Measurements from ENCODE around the gene B3GNT8. TPM values are rescaled to one million over a fixed set of nuclear protein-coding genes. Genes with fewer than 3 reads are reported as not detected.

The B3GNT8 gene
- total and polyA plus RNA-seq, 2 donors (not counting 1 experiment from before 2014, with no cell fraction given) = 0.27 TPM; not detected in 1

- H4K20me1 ChIP-seq (ENCODE audit: control insufficient read depth, insufficient read depth, low read length, poor library complexity, severe bottlenecking) = no peaks in the 10 kb centered on the region
- intact Hi-C loops (cut with micrococcal nuclease) = no loop called here
- POLR2A ChIA-PET = no interaction called here
- no peak for TF ChIP-seq EZH2 (IDR thresholded peaks at IDR 0.05; ENCODE audit: borderline replicate concordance, insufficient read depth, low read depth, low read length, poor library complexity, severe bottlenecking)
- TF ChIP-seq, protein P1, sequence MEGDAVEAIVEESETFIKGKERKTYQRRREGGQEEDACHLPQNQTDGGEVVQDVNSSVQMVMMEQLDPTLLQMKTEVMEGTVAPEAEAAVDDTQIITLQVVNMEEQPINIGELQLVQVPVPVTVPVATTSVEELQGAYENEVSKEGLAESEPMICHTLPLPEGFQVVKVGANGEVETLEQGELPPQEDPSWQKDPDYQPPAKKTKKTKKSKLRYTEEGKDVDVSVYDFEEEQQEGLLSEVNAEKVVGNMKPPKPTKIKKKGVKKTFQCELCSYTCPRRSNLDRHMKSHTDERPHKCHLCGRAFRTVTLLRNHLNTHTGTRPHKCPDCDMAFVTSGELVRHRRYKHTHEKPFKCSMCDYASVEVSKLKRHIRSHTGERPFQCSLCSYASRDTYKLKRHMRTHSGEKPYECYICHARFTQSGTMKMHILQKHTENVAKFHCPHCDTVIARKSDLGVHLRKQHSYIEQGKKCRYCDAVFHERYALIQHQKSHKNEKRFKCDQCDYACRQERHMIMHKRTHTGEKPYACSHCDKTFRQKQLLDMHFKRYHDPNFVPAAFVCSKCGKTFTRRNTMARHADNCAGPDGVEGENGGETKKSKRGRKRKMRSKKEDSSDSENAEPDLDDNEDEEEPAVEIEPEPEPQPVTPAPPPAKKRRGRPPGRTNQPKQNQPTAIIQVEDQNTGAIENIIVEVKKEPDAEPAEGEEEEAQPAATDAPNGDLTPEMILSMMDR (IDR thresholded peaks at IDR 0.05) = no peak
- Mint-ChIP-seq H3K9me3 (ENCODE audit: insufficient read depth) (no peaks in the 10 kb centered on the region), H3K4me3 (no peak overlapping the region), H3K4me1 (peaks cover 13% of the 10 kb centered on the region), H3K27ac (peak overlapping the region; percentile 26), H3K27me3 (no peaks in the 10 kb centered on the region)
- peak overlapping the region; percentile 69 for H3K4me2 ChIP-seq (replicated peaks; ENCODE audit: low read depth, low read length, poor library complexity, severe bottlenecking)
- no peaks in the 10 kb centered on the region for H3K79me2 ChIP-seq (ENCODE audit: control insufficient read depth, insufficient read depth, low read length)
- H3K4me3 ChIP-seq (ENCODE audit: control extremely low read depth in 1 of 5, extremely low read depth in 1 of 5, insufficient read depth in 1 of 5, low read depth in 2 of 5, low read length in 4 of 5) = no peak overlapping the region
- H3K36me3 ChIP-seq (replicated peaks in 1 of 2; ENCODE audit: control extremely low read depth in 1 of 2, control insufficient read depth in 1 of 2, extremely low read depth in 1 of 2, insufficient read depth in 2 of 2, low read length in 1 of 2) = peaks cover 0 to 50% of the 10 kb centered on the region in 2 experiments
- H3K4me1 ChIP-seq (ENCODE audit: control insufficient read depth in 2 of 2, insufficient read depth in 2 of 2, low read length in 2 of 2) = peaks cover 12 to 15% of the 10 kb centered on the region in 2 donors
- H3K9me3 ChIP-seq (ENCODE audit: control extremely low read depth in 1 of 3, control insufficient read depth in 2 of 3, insufficient read depth in 1 of 3, low read length in 2 of 3) = no peaks in the 10 kb centered on the region
- H3K9ac ChIP-seq (ENCODE audit: low read length) = peak overlapping the region; percentile 19
- DNase-seq (no peak), ATAC-seq (ENCODE audit: low read depth) (no peak)
- WGBS (ENCODE audit: insufficient coverage) = no CpG with 5 or more reads among the region's 1 CpG
- CTCF ChIA-PET = interaction anchor here (0.6 to 2.1 kb wide), 3 partner anchors 21 to 849 kb away, joined by 3 to 4 read pairs (median 3); no protein-coding TSS in a partner anchor
- peak overlapping the region in 1 of 2 donors; percentile 36 for H3K27ac ChIP-seq (ENCODE audit: low read length in 2 of 2)
- no peaks in the 10 kb centered on the region for H3K27me3 ChIP-seq (replicated peaks in 1 of 4; ENCODE audit: control extremely low read depth in 1 of 4, control insufficient read depth in 3 of 4, insufficient read depth in 4 of 4, low read length in 3 of 4)
- H2AFZ ChIP-seq (ENCODE audit: insufficient read depth, low read depth, low read length, poor library complexity, severe bottlenecking) = peak overlapping the region; percentile 71
These were observed 1.3 kb upstream of the B3GNT8 start for GRCh38 chr19:41428481-41428859.

DNA sequence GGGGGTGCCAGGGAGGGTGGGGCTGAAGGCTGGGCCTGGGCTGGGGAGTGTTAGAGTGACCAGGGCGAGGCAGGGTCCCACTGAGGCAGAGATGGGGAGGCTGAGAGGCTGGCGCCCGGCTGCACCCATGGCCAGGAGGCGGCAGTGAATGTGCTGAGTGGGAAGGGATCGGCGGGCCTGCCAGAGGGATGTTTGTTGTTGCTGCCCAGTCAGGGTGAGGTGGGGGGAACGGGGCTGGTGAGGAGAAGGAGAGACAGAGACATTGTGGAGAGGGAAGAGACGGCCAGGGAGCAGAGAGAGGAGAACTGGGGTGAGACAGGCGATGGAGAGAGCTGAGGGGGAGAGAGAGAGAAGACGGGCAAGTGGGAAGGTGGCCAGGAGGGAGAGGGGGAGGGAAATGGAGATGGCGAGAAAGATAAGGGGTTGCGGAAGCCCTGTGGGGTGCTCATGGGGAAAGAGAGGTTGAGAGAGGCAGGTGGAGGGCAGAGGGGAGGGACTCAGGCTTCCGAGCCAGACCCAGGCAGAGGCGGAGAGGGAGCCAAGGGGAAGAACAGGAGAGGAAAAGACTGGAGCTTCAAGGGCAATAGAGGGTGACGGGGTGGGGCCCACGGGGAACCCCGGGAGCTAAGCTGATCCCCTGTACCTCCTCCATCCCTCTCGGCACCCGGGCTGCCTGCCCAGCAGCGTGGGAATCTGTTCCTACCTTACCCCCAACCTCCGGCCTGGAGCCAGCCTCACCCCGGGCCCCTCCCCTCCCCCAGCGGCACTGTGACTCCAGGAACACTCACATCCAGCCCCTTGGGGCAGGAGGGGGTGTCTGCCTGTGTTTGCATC, 690 bp upstream of the B3GNT8 start:
- peak; percentile 32 for ATAC-seq (ENCODE audit: low read depth)
- H3K27me3 Mint-ChIP-seq = no peaks in the 10 kb centered on the region
- no peak for DNase-seq
- peak overlapping the region; percentile 57 for H3K27ac Mint-ChIP-seq
- ChIA-PET POLR2A (no interaction called here), CTCF (interaction anchor here (0.6 to 2.1 kb wide), 2 partner anchors 21 to 848 kb away, joined by 3 to 4 read pairs; no protein-coding TSS in a partner anchor)
- H3K4me1 Mint-ChIP-seq = peaks cover 13% of the 10 kb centered on the region
- no peaks in the 10 kb centered on the region for H3K79me2 ChIP-seq (ENCODE audit: control insufficient read depth, insufficient read depth, low read length)
- H3K9me3 Mint-ChIP-seq (ENCODE audit: insufficient read depth) = no peaks in the 10 kb centered on the region
- H3K9ac ChIP-seq (ENCODE audit: low read length) = peak overlapping the region; percentile 19
- H3K4me3 ChIP-seq (ENCODE audit: control extremely low read depth in 1 of 5, extremely low read depth in 1 of 5, insufficient read depth in 1 of 5, low read depth in 2 of 5, low read length in 4 of 5) = no peak overlapping the region
- H3K27ac ChIP-seq (ENCODE audit: low read length in 2 of 2) = peak overlapping the region in 1 of 2 donors; percentile 36
- WGBS (ENCODE audit: insufficient coverage) = 21% methylated on average over 14 of the region's 23 CpGs
- peak overlapping the region; percentile 69 for H3K4me2 ChIP-seq (replicated peaks; ENCODE audit: low read depth, low read length, poor library complexity, severe bottlenecking)
- H2AFZ ChIP-seq (ENCODE audit: insufficient read depth, low read depth, low read length, poor library complexity, severe bottlenecking) = peak overlapping the region; percentile 71
- peaks cover 12 to 15% of the 10 kb centered on the region in 2 donors for H3K4me1 ChIP-seq (ENCODE audit: control insufficient read depth in 2 of 2, insufficient read depth in 2 of 2, low read length in 2 of 2)
- no peaks in the 10 kb centered on the region for H4K20me1 ChIP-seq (ENCODE audit: control insufficient read depth, insufficient read depth, low read length, poor library complexity, severe bottlenecking)
- H3K36me3 ChIP-seq (replicated peaks in 1 of 2; ENCODE audit: control extremely low read depth in 1 of 2, control insufficient read depth in 1 of 2, extremely low read depth in 1 of 2, insufficient read depth in 2 of 2, low read length in 1 of 2) = peaks cover 0 to 48% of the 10 kb centered on the region in 2 experiments
- H3K4me3 Mint-ChIP-seq = peak overlapping the region; percentile 40
- intact Hi-C loops (cut with micrococcal nuclease) = no loop called here
- TF ChIP-seq, protein P1 (IDR thresholded peaks at IDR 0.05) = no peak
- no peak for TF ChIP-seq EZH2 (IDR thresholded peaks at IDR 0.05; ENCODE audit: borderline replicate concordance, insufficient read depth, low read depth, low read length, poor library complexity, severe bottlenecking)
- no peaks in the 10 kb centered on the region for H3K9me3 ChIP-seq (ENCODE audit: control extremely low read depth in 1 of 3, control insufficient read depth in 2 of 3, insufficient read depth in 1 of 3, low read length in 2 of 3)
- no peaks in the 10 kb centered on the region for H3K27me3 ChIP-seq (replicated peaks in 1 of 4; ENCODE audit: control extremely low read depth in 1 of 4, control insufficient read depth in 3 of 4, insufficient read depth in 4 of 4, low read length in 3 of 4)
